HCT116 (cell line): ENCODE results near the gene CYREN. TPM values are rescaled to one million over a fixed set of nuclear protein-coding genes. Genes with fewer than 3 reads are reported as not detected.

ENCODE experiments used
- ATAC-seq: fragments of 200-7000 bp; cut with Tn5 transposase; 2 replicates; pipeline ENCODE4 v1.9.1; 2020; ENCODE audit warnings: mild to moderate bottlenecking, moderate library complexity
- BruUV-seq: library from RNA; stranded (reverse); fragments of 400-500 nt; replicated peaks from 2 replicates; lab custom pipeline; 2021; lab: Mats Ljungman, UMichigan
- CTCF ChIA-PET: fragments of 300-600 bp; sonication (Branson Sonifier 250); formaldehyde crosslinking; loops from one replicate; lab custom pipeline; 2021; ENCODE audit warnings: antibody characterized with exemption; lab: Charles Lee
- POLR2A ChIA-PET: fragments of 300-600, 350-600 bp; sonication (Branson Sonifier 250); formaldehyde crosslinking; loops from one replicate; lab custom pipeline; 2021; ENCODE audit warnings: antibody characterized with exemption; lab: Charles Lee
- RAD21 ChIA-PET, 2 experiments: fragments of 300-600 bp; sonication (Branson Sonifier 250); formaldehyde crosslinking; loops; one replicate each; lab custom pipeline; 2023; ENCODE audit warnings: low total read pairs in 2 of 2; ENCODE audit not compliant: uncharacterized antibody in 2 of 2, unreplicated experiment in 2 of 2, low non-redundant PET in 1 of 2; lab: Charles Lee
- DNase-seq: peaks from one replicate; pipeline ENCODE4 v3.0.0-alpha.2; 2010; ENCODE audit warnings: low read depth, low spot score
- H2AFZ ChIP-seq: fragments of 200-600 bp; shearing (Covaris generic), sonication (generic); 2 replicates; pipeline ENCODE4 v1.6.1; 2017; ENCODE audit warnings: low read depth, mixed run types, mixed read lengths, antibody characterized with exemption, low read length; ENCODE audit not compliant: poor library complexity, severe bottlenecking
- H3K27ac ChIP-seq: 2 replicates; pipeline ENCODE4 v1.5.1; 2012; ENCODE audit warnings: low read depth, low read length
- H3K27me3 ChIP-seq: fragments of 200-600 bp; sonication (generic); 2 replicates; pipeline ENCODE4 v1.6.1; 2016; ENCODE audit warnings: mixed run types, low read length, mixed read lengths; ENCODE audit not compliant: insufficient read depth
- H3K36me3 ChIP-seq, 2 experiments: fragments of 200-500 bp in 1 of 2; fragments of 200-600 bp in 1 of 2; sonication (Bioruptor generic) in 1 of 2; sonication (generic) in 1 of 2; 2 replicates each; pipeline versions ENCODE4 v1.5.1 to v1.6.1; 2014 to 2016; ENCODE audit warnings: low read length in 2 of 2, inconsistent platforms in 1 of 2, mixed read lengths in 1 of 2, mixed run types in 1 of 2; ENCODE audit not compliant: insufficient read depth in 2 of 2, control insufficient read depth in 1 of 2
- H3K4me1 ChIP-seq, 2 experiments: fragments of 200-600 bp in 1 of 2; sonication (generic) in 1 of 2; 2 replicates each; pipeline versions ENCODE4 v1.5.1 to v1.6.1; 2012 to 2017; ENCODE audit warnings: low read length in 2 of 2, inconsistent platforms in 1 of 2, mild to moderate bottlenecking in 1 of 2, mixed read lengths in 1 of 2, mixed run types in 1 of 2, moderate library complexity in 1 of 2; ENCODE audit not compliant: insufficient read depth in 2 of 2, control insufficient read depth in 1 of 2
- H3K4me2 ChIP-seq: fragments of 200-600 bp; sonication (generic); 2 replicates; pipeline ENCODE4 v1.6.1; 2017; ENCODE audit warnings: mixed run types, low read length, mixed read lengths
- H3K4me3 ChIP-seq, 2 experiments: fragments of 200-600 bp in 1 of 2; sonication (generic) in 1 of 2; replicated peaks in 1 of 2; 2 replicates each; pipeline ENCODE4 v1.5.1; 2011 to 2016; ENCODE audit warnings: low read length in 2 of 2, control low read depth in 1 of 2, low read depth in 1 of 2, mild to moderate bottlenecking in 1 of 2, mixed read lengths in 1 of 2, mixed run types in 1 of 2
- H3K79me2 ChIP-seq: fragments of 200-600 bp; sonication (generic); 2 replicates; pipeline ENCODE4 v1.6.1; 2017; ENCODE audit warnings: mild to moderate bottlenecking, mixed run types, low read length, moderate library complexity, mixed read lengths; ENCODE audit not compliant: insufficient read depth
- H3K9ac ChIP-seq: fragments of 200-600 bp; sonication (generic); 2 replicates; pipeline ENCODE4 v1.6.1; 2016; ENCODE audit warnings: low read length, mixed read lengths
- H3K9me2 ChIP-seq: fragments of 200-600 bp; sonication (generic), shearing (Covaris generic); 2 replicates; pipeline ENCODE4 v1.6.1; 2017; ENCODE audit warnings: mixed run types, mild to moderate bottlenecking, moderate library complexity; ENCODE audit not compliant: insufficient read depth
- H3K9me3 ChIP-seq, 2 experiments: fragments of 200-500 bp in 1 of 2; fragments of 200-600 bp in 1 of 2; sonication (Bioruptor generic) in 1 of 2; sonication (generic) in 1 of 2; 2 replicates each; pipeline ENCODE4 v1.6.1; 2014 to 2017; ENCODE audit warnings: low read length in 2 of 2, mixed read lengths in 2 of 2, inconsistent platforms in 1 of 2, low read depth in 1 of 2, mild to moderate bottlenecking in 1 of 2, mixed run types in 1 of 2, moderate library complexity in 1 of 2; ENCODE audit not compliant: control insufficient read depth in 1 of 2, insufficient read depth in 1 of 2
- H4K20me1 ChIP-seq: fragments of 200-600 bp; sonication (generic), shearing (Covaris generic); 2 replicates; pipeline ENCODE4 v1.6.1; 2017; ENCODE audit warnings: mixed run types, mild to moderate bottlenecking, moderate library complexity; ENCODE audit not compliant: insufficient read depth
- CEBPB ChIP-seq: IDR thresholded peaks from 2 replicates; pipeline ENCODE4 v1.6.1; 2012; ENCODE audit warnings: low read depth
- CTCF ChIP-seq, 3 experiments: fragments of 200-600 bp in 1 of 3; sonication (generic) in 1 of 3; IDR thresholded peaks in 2 of 3; conservative IDR thresholded peaks in 1 of 3; 2 replicates each; pipeline ENCODE4 v1.5.1; 2012 to 2017; ENCODE audit warnings: low read depth in 2 of 3, low read length in 2 of 3, antibody characterized with exemption in 1 of 3, borderline replicate concordance in 1 of 3, control low read depth in 1 of 3, mild to moderate bottlenecking in 1 of 3, mixed read lengths in 1 of 3, mixed run types in 1 of 3, moderate library complexity in 1 of 3; ENCODE audit not compliant: insufficient read depth in 1 of 3
- ELF1 ChIP-seq: IDR thresholded peaks from 2 replicates; pipeline ENCODE4 v1.6.1; 2012; ENCODE audit warnings: low read depth, borderline replicate concordance
- EZH2 ChIP-seq: fragments of 200-600 bp; sonication (generic); IDR thresholded peaks from 2 replicates; pipeline ENCODE4 v1.6.1; 2017; ENCODE audit warnings: antibody characterized with exemption, mixed run types
- EZH2phosphoT487 ChIP-seq: fragments of 200-600 bp; IDR thresholded peaks from 2 replicates; pipeline ENCODE4 v1.6.1; 2018; ENCODE audit warnings: antibody characterized with exemption, borderline replicate concordance
- JUND ChIP-seq: IDR thresholded peaks from 2 replicates; pipeline ENCODE4 v1.6.1; 2012
- RAD21 ChIP-seq: IDR thresholded peaks from 2 replicates; pipeline ENCODE4 v1.6.1; 2012; ENCODE audit warnings: low read depth, mild to moderate bottlenecking
- SIN3A ChIP-seq: IDR thresholded peaks from 2 replicates; pipeline ENCODE4 v1.6.1; 2012; ENCODE audit warnings: low read depth
- SP1 ChIP-seq: IDR thresholded peaks from 2 replicates; pipeline ENCODE4 v1.6.1; 2012; ENCODE audit warnings: low read depth
- SRF ChIP-seq: IDR thresholded peaks from 2 replicates; pipeline ENCODE4 v1.6.1; 2012; ENCODE audit warnings: low read depth
- TCF7L2 ChIP-seq: IDR thresholded peaks from 2 replicates; pipeline ENCODE4 v1.7.0; 2011; ENCODE audit warnings: borderline replicate concordance, inconsistent platforms; ENCODE audit not compliant: insufficient read depth, insufficient read length; ENCODE audit errors: extremely low read depth
- YY1 ChIP-seq: IDR thresholded peaks from 2 replicates; pipeline ENCODE4 v1.6.1; 2011; ENCODE audit warnings: low read length, low read depth, moderate library complexity, mild to moderate bottlenecking; ENCODE audit not compliant: insufficient replicate concordance; ENCODE audit errors: extremely low read depth
- ZNF274 ChIP-seq: fragments of 200-500 bp; sonication (Bioruptor generic); IDR thresholded peaks from 2 replicates; pipeline ENCODE4 v1.6.1; 2014; ENCODE audit warnings: mild to moderate bottlenecking, low read depth, low read length, inconsistent platforms
- intact Hi-C: fragments of 100-400 bp; cut with micrococcal nuclease; formaldehyde crosslinking; loops from 2 replicates; pipeline ENCODE4 v1.10.0; 2022
- total RNA-seq: library from RNA; stranded (reverse); gene quantifications from one replicate; pipeline ENCODE4 v1.2.1, GENCODE V29; 2021; ENCODE audit not compliant: unreplicated experiment

CYREN gene
- total RNA-seq, 1 experiment from 2014 or later = 54.5 TPM

DNA sequence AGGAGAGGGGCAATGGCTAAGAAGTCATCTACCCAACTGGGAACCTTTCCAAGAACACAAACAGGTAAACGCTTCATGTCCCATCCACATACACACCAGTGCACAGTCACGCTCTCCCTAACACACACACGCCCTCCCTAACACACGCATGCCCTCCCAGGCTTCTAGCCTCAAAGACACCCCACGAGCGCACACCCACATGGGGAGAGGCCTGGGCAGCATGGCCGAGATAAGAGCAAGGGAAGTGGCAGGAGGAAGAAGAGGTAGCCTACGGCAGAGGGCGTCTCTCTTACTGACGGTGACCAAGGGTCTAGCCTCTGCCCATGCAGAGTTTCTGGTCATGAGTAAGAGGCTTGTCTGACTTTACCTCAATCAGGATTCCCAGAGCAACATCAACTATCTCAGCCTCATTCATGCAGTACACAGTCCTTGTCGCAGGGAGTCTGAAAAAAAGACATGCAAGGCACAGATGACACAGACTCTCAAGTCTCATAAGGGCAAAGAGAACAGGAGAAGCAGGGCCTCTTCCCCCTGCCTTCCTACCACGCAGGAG lies 3.1 kb downstream of the CYREN start:
- RAD21 ChIA-PET = no interaction called here
- H3K4me3 ChIP-seq = no peak overlapping the region
- no peak for TF ChIP-seq JUND
- TF ChIP-seq EZH2 = no peak
- no peak for TF ChIP-seq EZH2phosphoT487
- TF ChIP-seq SIN3A = no peak
- no peak for TF ChIP-seq SP1
- TF ChIP-seq RAD21 = no peak
- TF ChIP-seq CTCF (IDR thresholded peaks at IDR 0.05 in 2 of 3, conservative IDR thresholded peaks at IDR 0.05 in 1 of 3; ENCODE audit: borderline replicate concordance in 1 of 3, insufficient read depth in 1 of 3, low read depth in 2 of 3, low read length in 2 of 3) = no peak
- no peak for TF ChIP-seq ZNF274
- no peak for TF ChIP-seq CEBPB
- TF ChIP-seq YY1 = no peak
- no peak for TF ChIP-seq ELF1
- TF ChIP-seq SRF = no peak
- no peak for TF ChIP-seq TCF7L2
- TF ChIP-seq, all 23 proteins: peak for 0
- no peaks in the 10 kb centered on the region for H3K27me3 ChIP-seq
- ChIA-PET CTCF (no interaction called here), POLR2A (no interaction called here)
- H3K36me3 ChIP-seq = peaks cover 7 to 40% of the 10 kb centered on the region in 2 experiments; a peak in 2 of 4 replicates
- no peak overlapping the region for H2AFZ ChIP-seq
- H3K9ac ChIP-seq = no peak overlapping the region
- intact Hi-C loops = loop anchor here (10.0 kb wide), 2 partner anchors 273 to 473 kb away; no protein-coding TSS in a partner anchor
- peaks cover 29% of the 10 kb centered on the region for H3K79me2 ChIP-seq
- peaks cover 3% of the 10 kb centered on the region; the same call in 1 of the 2 replicates for H4K20me1 ChIP-seq
- no peak overlapping the region for H3K4me2 ChIP-seq
- no peak for ATAC-seq
- no peak overlapping the region for H3K27ac ChIP-seq
- peaks cover 0 to 18% of the 10 kb centered on the region in 2 experiments; a peak in 2 of 4 replicates for H3K4me1 ChIP-seq
- H3K9me2 ChIP-seq = no peaks in the 10 kb centered on the region
- no TSS peak for BruUV-seq
- no peak for DNase-seq
- H3K9me3 ChIP-seq = no peaks in the 10 kb centered on the region
